Uterus (tissue), 2 donors: ENCODE data around the gene GNB1.

Experiments used
- POLR2A ChIP-seq, 2 donors: fragments of 450-650 bp; IDR thresholded peaks; one replicate each; pipeline ENCODE4 v1.6.1; 2016; ENCODE audit warnings: antibody characterized with exemption in 2 of 2, mild to moderate bottlenecking in 1 of 2, moderate library complexity in 1 of 2
- TF ChIP-seq, protein P1 (sequence below), 4 experiments: fragments of 200-600 bp in 2 of 4; fragments of 450-650 bp in 2 of 4; sonication (generic) in 2 of 4; IDR thresholded peaks; one replicate each; pipeline ENCODE4 v1.5.1; 2016 to 2019; ENCODE audit warnings: antibody characterized with exemption in 4 of 4, mild to moderate bottlenecking in 2 of 4, moderate library complexity in 1 of 4

DNA sequence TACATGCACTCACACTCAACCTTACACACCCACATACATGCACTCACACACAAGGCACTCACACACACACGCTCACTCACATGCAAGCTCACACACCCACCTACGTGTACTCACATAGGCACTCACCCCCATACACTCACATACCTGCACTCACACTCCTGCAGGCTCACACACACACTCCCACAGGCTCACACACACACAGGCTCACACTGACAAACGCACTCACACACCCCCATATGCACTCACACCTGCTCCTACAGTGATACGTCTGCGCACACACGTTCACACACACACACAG is 47.3 kb upstream of the GNB1 start:
- TF ChIP-seq, protein P1, sequence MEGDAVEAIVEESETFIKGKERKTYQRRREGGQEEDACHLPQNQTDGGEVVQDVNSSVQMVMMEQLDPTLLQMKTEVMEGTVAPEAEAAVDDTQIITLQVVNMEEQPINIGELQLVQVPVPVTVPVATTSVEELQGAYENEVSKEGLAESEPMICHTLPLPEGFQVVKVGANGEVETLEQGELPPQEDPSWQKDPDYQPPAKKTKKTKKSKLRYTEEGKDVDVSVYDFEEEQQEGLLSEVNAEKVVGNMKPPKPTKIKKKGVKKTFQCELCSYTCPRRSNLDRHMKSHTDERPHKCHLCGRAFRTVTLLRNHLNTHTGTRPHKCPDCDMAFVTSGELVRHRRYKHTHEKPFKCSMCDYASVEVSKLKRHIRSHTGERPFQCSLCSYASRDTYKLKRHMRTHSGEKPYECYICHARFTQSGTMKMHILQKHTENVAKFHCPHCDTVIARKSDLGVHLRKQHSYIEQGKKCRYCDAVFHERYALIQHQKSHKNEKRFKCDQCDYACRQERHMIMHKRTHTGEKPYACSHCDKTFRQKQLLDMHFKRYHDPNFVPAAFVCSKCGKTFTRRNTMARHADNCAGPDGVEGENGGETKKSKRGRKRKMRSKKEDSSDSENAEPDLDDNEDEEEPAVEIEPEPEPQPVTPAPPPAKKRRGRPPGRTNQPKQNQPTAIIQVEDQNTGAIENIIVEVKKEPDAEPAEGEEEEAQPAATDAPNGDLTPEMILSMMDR (IDR thresholded peaks at IDR 0.05) = no peak
- TF ChIP-seq POLR2A (IDR thresholded peaks at IDR 0.05) = no peak
